Measurements from ENCODE around the gene ETNK1.

Gene ETNK1

GRCh38 chr12:22631863-22632463 is 7.0 kb downstream of the ETNK1 start:
- DNase-seq (ENCODE audit: extremely low read depth in 1 of 2, low read depth in 1 of 2) = no peak

DNA sequence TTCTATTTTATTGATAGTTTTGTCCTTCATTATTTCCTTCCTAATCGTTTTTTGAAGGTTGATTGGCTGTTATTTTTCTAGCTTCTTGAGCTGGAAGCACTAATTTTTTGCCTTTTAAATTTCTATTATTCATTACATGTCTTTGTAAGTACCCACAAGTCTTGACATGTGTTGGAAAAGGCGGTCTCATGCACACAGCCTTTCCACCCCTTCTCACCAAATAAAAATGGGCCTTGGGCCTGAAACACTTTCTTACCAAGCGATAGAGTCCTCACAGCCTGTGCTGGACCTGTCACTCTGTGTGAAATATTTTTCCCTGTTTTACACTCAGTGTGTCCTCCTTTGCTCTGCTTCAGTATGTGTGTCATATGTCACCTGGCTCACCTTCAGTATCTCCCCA is 9.9 kb downstream of the ETNK1 start:
- no peak for DNase-seq (ENCODE audit: extremely low read depth in 1 of 2, low read depth in 1 of 2)

DNA sequence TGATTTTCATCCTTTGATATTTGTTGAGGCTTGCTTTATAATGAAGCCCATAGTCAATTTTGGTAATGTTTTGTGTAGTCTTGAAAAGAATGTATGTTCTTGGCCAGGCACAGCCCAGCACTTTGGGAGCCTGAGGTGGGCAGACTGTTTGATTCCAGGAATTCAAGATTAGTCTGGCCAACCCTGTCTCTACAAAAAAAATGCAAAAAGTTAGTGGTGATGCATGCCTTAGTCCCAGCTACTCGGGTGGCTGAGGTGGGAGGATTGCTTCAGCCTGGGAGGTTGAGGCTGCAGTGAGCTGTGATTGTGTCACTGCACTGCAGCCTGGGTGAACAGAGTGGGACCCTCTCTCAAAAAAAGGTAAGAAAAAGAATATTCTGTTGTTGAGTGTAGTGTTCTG is 10.8 kb downstream of the ETNK1 start:
- DNase-seq (ENCODE audit: extremely low read depth in 1 of 2, low read depth in 1 of 2) = no peak

GRCh38 chr12:22640851-22641250 is 15.9 kb downstream of the ETNK1 start:
- DNase-seq (ENCODE audit: extremely low read depth in 1 of 2, low read depth in 1 of 2) = no peak

DNA sequence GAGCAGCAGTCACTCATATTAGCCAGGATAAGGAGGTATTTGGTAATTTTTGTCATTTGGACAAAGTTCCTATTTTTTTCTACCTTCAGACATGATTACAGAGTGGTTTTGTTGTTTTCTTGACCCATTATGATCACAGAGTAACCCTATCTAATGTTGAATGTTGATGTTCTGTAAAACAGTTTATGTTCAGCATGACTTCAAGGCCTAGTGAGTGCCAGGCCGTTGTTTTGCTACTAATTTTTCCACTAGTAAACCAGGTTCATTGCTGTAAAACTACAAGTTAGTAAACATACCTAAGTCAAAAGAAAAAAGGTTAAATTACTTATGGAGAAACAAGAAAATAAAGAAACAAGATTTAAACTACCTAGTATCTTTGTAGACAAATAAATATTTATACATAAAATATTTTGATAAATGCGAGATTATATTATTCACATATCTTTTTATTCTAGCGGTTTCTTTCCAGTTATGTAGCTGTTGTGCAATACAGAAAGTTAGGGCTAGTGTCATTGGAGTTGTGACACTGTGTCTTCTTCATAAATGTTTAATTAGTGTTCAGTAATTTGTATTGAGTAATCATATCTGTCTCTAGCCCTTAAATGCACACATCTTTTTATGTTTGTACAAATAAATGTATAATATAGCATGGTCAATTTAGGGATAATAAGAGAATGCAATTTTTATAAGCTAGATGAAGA is 16.5 kb downstream of the ETNK1 start:
- no peak for DNase-seq (ENCODE audit: extremely low read depth in 1 of 2, low read depth in 1 of 2)

DNA sequence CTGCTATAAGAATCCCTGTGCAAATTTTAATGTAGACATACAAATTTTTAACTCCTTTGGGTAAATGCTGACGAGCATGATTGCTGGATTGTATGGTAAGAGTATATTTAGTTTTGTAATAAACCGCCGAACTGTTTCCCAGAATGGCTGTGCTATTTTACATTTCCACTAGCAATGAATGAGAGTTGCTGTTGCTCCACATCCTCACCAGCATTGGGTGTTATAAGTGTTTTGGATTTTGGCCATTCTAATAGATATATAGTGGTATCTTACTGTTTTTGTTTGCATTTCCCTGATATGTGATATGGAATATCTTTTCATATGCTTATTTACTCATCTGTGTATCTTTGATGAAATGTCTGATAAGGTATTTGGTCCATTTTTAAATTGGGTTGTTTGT is 23.7 kb downstream of the ETNK1 start:
- no peak for DNase-seq (ENCODE audit: extremely low read depth in 1 of 2, low read depth in 1 of 2)

DNA sequence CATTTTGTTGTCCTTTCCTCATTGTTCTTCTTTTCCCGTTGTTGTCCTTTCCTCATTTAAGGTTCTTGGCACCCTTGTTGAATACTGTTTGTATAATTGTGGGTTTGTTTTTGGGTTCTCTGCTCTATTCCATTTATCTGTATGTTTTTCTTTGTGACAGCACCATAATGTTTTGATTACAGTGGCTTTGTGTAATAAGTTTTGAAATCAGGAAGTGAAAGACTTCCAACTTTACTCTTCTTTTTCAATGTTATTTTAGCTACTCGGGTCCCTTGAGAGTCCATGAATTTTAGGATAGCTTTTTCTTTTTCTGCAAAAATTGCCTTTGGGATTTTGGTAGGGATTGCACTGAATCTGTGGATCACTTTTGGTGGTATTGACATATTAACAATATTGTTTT is 28.1 kb downstream of the ETNK1 start:
- DNase-seq (ENCODE audit: extremely low read depth in 1 of 2, low read depth in 1 of 2) = no peak

GRCh38 chr12:22653791-22654190 is 28.8 kb downstream of the ETNK1 start:
- no peak for DNase-seq (ENCODE audit: extremely low read depth in 1 of 2, low read depth in 1 of 2)

DNA sequence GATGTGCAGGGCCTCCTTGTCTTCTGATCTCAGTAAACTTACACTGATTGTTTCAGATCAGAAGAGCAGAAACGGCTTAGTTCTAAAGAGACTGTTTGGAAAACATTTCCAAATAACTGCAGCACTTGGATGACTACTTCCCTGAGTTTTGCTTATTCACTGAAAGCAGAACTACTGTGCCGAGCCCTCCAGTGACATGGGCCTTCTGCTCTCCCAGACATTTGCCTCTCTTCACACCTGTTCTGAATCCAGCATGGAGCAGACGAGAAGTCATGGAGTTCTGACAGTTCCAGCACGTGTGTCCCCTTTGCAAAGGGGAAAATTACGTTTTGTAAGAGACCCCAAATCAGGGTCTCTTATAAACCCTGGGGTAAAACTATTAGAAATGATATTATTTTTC is 31.4 kb downstream of the ETNK1 start:
- DNase-seq (ENCODE audit: extremely low read depth in 1 of 2, low read depth in 1 of 2) = no peak

DNA sequence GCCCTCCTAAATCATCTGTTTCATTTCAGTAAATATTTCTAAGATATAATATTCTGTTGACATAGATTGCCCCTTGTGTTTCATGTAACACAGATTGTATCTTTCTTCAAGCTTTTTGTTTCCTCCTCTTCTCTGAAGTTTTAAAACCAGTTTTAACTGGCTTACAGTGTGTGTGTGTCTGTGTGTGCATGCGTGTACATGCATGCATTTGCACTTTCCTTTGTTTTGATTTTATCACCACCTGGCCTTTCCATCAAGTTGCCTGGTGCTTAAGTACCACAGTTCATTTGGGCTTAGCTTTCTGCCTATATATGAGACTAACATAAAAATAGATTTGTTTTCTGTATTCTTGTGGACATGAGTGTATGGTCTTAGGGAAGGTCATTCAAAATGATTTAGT is 31.9 kb downstream of the ETNK1 start:
- DNase-seq (ENCODE audit: extremely low read depth in 1 of 2, low read depth in 1 of 2) = no peak

DNA sequence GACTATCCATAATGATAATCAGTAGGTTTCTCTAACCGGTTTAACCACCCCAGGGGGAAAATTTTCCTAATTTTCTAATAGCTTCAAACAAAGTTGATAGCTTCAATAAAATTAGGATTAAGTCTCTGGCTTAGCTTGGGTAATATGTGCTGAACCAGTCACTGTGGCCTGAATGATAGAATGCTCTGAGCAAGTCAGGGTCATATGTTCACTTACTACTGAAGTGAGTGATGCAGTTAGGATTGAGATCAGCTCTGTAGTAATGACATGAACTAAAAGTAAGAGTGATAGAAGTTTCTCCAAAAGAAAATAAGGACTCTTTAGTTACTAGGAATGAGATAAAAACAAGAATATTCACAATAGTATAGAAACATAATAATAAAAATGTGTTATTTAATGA is 32.6 kb downstream of the ETNK1 start:
- DNase-seq (ENCODE audit: extremely low read depth in 1 of 2, low read depth in 1 of 2) = no peak

DNA sequence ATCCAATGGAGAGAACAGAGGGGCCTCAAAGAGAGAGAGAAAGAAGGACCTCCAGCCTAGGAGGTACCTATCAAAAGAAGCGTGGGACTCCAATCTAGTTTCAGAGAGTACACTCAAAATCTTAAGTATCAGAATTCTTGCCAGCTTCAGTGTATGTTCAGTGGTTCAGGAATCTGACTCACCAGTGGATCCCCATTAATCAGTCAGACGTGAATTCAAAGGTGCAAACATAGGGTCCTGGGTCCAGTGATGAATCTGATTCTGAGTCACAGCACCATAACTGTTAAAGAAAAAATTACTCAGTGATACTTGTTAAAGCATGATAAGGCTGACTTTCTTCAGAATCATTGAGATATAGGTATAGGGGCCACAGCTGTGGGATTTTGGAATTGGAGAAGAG is 33.2 kb downstream of the ETNK1 start:
- DNase-seq (ENCODE audit: extremely low read depth in 1 of 2, low read depth in 1 of 2) = no peak

GRCh38 chr12:22662356-22662755 is 37.4 kb downstream of the ETNK1 start:
- no peak for DNase-seq (ENCODE audit: extremely low read depth in 1 of 2, low read depth in 1 of 2)

- DNase-seq (ENCODE audit: extremely low read depth in 1 of 2, low read depth in 1 of 2) = no peak
Measured at GRCh38 chr12:22665476-22665875, 40.5 kb downstream of the ETNK1 start.

GRCh38 chr12:22667122-22667521 is 42.2 kb downstream of the ETNK1 start:
- no peak for DNase-seq (ENCODE audit: extremely low read depth in 1 of 2, low read depth in 1 of 2)

- DNase-seq (ENCODE audit: extremely low read depth in 1 of 2, low read depth in 1 of 2) = no peak
Measured at GRCh38 chr12:22668441-22668840, 43.5 kb downstream of the ETNK1 start.

DNA sequence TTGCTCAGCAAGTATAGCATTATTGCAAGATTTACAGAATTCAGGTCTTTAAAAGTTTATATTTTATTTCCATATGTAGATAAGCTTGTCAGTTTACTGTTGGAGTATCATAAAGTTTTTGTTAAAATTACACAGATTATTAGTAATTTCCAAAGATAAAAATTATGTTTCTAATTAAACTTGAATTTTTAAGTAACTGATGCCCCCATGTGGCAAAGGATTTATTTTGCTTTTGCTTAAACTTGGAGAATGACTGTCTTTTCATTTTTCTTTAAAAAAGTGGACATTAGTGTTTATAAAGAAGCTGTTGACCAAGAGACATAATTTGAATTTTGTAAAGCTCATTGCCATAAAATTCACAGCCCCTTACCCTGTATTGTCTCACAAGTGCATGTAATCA is 45.8 kb downstream of the ETNK1 start:
- no peak for DNase-seq (ENCODE audit: extremely low read depth in 1 of 2, low read depth in 1 of 2)

DNA sequence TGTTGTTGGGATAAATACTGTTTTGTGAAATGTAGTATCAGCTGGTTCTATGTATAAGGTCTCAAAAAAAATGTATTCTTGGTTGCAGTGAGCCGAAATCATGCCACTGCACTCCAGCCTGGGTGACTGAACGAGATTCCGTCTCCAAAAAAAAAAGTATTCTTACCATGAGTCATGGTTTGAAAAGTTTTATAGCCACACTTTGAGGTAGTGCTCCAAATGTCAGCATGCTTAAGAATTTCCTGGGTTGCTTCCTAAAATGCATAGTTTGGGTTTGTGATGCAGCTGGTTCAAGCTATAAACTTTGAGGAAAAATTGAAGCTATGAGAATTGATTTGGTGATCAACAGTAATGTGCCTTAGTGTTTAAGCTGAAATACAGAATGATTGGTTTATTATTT is 48.0 kb downstream of the ETNK1 start:
- no peak for DNase-seq (ENCODE audit: extremely low read depth in 1 of 2, low read depth in 1 of 2)

DNA sequence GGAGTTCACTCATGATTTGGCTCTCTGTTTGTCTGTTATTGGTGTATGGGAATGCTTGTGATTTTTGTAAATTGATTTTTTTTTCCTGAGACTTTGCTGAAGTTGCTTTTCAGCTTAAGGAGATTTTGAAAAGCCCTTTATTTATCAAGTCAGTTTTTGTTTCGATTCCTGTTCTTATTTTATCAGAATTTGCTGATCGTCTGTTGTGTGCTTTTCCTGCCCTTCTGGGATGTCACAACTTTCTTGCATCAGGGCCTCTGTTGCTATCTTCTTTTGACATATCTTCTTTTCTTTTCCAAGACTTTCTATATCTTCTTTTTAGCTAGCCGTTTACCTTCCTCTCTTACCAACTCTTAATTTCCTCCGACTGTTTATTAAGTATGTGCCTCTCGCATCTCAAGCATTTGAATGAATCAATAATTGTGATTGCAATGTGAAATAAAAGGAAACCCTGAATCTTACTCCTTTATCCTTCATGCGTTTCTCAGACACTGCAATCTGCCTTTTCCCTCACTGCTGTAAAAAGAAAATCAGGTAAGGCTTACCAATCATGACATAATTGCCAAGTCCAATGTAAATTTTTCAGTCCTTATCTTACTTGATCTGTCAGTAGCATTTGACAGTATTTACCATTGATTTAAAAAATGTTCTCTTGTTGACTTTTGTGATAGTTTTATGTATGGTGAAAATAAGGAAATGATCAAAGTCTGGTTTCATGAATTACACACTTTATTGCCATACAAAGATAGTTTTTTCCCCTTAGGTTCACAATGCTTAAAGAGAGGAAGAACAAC is 53.0 kb downstream of the ETNK1 start:
- no peak for DNase-seq (ENCODE audit: extremely low read depth in 1 of 2, low read depth in 1 of 2)

DNA sequence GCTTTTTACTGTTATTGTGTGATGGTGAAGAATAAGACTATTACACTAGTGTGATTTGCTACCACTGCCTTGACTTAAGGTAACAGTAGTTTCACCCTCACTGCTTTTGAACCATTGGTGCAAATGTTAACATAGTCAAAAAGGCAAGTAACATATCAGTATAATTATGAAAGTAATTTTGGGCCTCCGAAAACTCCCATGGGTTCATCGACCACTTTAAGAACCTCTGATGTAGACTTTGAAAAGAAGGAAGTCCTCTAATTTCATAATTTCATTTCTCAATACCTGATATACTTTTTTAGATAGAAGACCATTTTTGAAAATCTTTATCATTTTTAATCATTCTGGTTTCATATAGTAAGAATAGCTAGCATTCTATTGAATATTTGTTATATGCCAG is 57.7 kb downstream of the ETNK1 start:
- DNase-seq (ENCODE audit: extremely low read depth in 1 of 2, low read depth in 1 of 2) = no peak

- no peak for DNase-seq (ENCODE audit: extremely low read depth in 1 of 2, low read depth in 1 of 2)
Measured at GRCh38 chr12:22683131-22683530, 58.2 kb downstream of the ETNK1 start.

Data from activated CD8-positive, alpha-beta memory T cell treated with anti-CD3 and anti-CD28 coated beads for 1 hour (primary cell).